GM23248 (cell line): ENCODE results near the gene NBEA.

Experiments used
- EZH2 ChIP-seq: fragments of 200-600 bp; sonication (generic); IDR thresholded peaks from 2 replicates; pipeline ENCODE4 v1.6.1; 2018; ENCODE audit warnings: antibody characterized with exemption, mild to moderate bottlenecking; ENCODE audit not compliant: insufficient read depth, poor library complexity, severe bottlenecking
- EZH2phosphoT487 ChIP-seq: fragments of 200-600 bp; sonication (generic); IDR thresholded peaks from 2 replicates; pipeline ENCODE4 v1.6.1; 2018; ENCODE audit warnings: antibody characterized with exemption, moderate library complexity, mild to moderate bottlenecking, low read depth; ENCODE audit not compliant: insufficient read depth

- TF ChIP-seq EZH2 (no peak), EZH2phosphoT487 (no peak)
Observed at GRCh38 chr13:34964558-34964957, 22.5 kb downstream of the NBEA start.
